ENCODE results near the gene TARM1.

DNA sequence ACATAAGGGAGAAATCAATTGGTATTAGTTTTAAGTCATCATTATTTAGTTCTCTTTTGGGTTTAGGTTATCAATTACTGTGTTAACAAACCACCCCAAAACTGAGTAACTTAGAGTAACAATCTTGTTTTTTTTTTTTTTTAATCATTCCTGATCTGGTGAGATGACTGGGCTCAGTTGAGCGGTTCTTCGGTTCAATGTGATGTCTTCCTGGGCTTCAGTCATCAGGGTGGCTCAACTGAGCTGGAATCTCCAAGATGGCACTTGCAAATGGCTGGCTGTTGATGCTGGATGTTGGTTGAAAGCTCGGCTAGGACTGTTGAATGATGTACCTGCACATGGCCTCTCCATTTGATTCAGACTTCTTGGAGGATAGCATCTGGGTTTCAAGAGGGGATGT is 3.2 kb upstream of the TARM1 start:
- TF ChIP-seq, protein P1, sequence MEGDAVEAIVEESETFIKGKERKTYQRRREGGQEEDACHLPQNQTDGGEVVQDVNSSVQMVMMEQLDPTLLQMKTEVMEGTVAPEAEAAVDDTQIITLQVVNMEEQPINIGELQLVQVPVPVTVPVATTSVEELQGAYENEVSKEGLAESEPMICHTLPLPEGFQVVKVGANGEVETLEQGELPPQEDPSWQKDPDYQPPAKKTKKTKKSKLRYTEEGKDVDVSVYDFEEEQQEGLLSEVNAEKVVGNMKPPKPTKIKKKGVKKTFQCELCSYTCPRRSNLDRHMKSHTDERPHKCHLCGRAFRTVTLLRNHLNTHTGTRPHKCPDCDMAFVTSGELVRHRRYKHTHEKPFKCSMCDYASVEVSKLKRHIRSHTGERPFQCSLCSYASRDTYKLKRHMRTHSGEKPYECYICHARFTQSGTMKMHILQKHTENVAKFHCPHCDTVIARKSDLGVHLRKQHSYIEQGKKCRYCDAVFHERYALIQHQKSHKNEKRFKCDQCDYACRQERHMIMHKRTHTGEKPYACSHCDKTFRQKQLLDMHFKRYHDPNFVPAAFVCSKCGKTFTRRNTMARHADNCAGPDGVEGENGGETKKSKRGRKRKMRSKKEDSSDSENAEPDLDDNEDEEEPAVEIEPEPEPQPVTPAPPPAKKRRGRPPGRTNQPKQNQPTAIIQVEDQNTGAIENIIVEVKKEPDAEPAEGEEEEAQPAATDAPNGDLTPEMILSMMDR (conservative IDR thresholded peaks at IDR 0.05 in 1 of 2, IDR thresholded peaks at IDR 0.05 in 1 of 2; ENCODE audit: extremely low read depth in 1 of 2, insufficient read depth in 1 of 2, low read depth in 1 of 2, low read length in 2 of 2): no peak
- no peak for TF ChIP-seq EZH2 (IDR thresholded peaks at IDR 0.05; ENCODE audit: borderline replicate concordance, low read length)
